H1 (cell line): ENCODE data around the gene KMT2A. TPM values are rescaled to one million over a fixed set of nuclear protein-coding genes. Genes with fewer than 3 reads are reported as not detected.
A peak's percentile ranks its signal among the peaks of the same experiment; 100 is the strongest.

ENCODE experiments used
- CTCF ChIA-PET: fragments of 300-600 bp; sonication (Branson Sonifier 250); formaldehyde crosslinking; loops from one replicate; lab custom pipeline; 2021; ENCODE audit not compliant: partially characterized antibody; lab: Charles Lee
- POLR2A ChIA-PET: fragments of 300-600 bp; sonication (Branson Sonifier 250); formaldehyde crosslinking; loops from one replicate; lab custom pipeline; 2021; ENCODE audit warnings: inconsistent platforms; ENCODE audit not compliant: partially characterized antibody; lab: Charles Lee
- DNase-seq, 2 experiments: peaks; one replicate each; pipeline versions ENCODE4 v3.0.0 to v3.0.0-alpha.2; 2010 to 2022; ENCODE audit warnings: low spot score in 2 of 2, low read depth in 1 of 2, mixed read lengths in 1 of 2
- FAIRE-seq: peaks from 2 replicates; lab custom pipeline; 2011; peaks lifted over from hg19 to GRCh38; lab: Jason Lieb, UNC
- H2AFZ ChIP-seq: 2 replicates; pipeline ENCODE4 v1.8.1; 2012; ENCODE audit warnings: low read length, inconsistent platforms
- H2AK5ac ChIP-seq: 2 replicates; pipeline ENCODE4 v1.6.1; 2013; ENCODE audit warnings: low read depth, low read length
- H2BK120ac ChIP-seq: replicated peaks from 2 replicates; pipeline ENCODE3; 2013; ENCODE audit warnings: low read depth, low read length, inconsistent platforms
- H2BK12ac ChIP-seq: 2 replicates; pipeline ENCODE4 v1.6.1; 2013; ENCODE audit warnings: low read depth, low read length
- H2BK15ac ChIP-seq: 2 replicates; pipeline ENCODE4 v1.6.1; 2013; ENCODE audit warnings: low read length
- H2BK20ac ChIP-seq: 2 replicates; pipeline ENCODE4 v1.6.1; 2013; ENCODE audit warnings: low read length
- H2BK5ac ChIP-seq: 2 replicates; pipeline ENCODE4 v1.6.1; 2013; ENCODE audit warnings: low read depth, low read length
- H3K14ac ChIP-seq: 2 replicates; pipeline ENCODE4 v1.6.1; 2013; ENCODE audit warnings: inconsistent platforms; ENCODE audit not compliant: insufficient read length
- H3K18ac ChIP-seq: 2 replicates; pipeline ENCODE4 v1.6.1; 2013; ENCODE audit warnings: low read length; ENCODE audit errors: extremely low read depth
- H3K23ac ChIP-seq: 2 replicates; pipeline ENCODE4 v1.6.1; 2013; ENCODE audit warnings: inconsistent platforms; ENCODE audit not compliant: insufficient read length
- H3K23me2 ChIP-seq: 2 replicates; pipeline ENCODE4 v1.6.1; 2013; ENCODE audit warnings: low read depth, low read length
- H3K27ac ChIP-seq: 2 replicates; pipeline ENCODE4 v1.6.1; 2011; ENCODE audit warnings: low read depth, low read length, inconsistent platforms
- H3K27me3 ChIP-seq, 4 experiments: replicated peaks in 1 of 4; 1 replicate in 1 of 4; 2 replicates in 3 of 4; pipeline versions ENCODE4 v1.6.1 to v1.8.1; 2011 to 2013; ENCODE audit warnings: low read length in 3 of 4, mild to moderate bottlenecking in 3 of 4, inconsistent platforms in 2 of 4, mixed read lengths in 2 of 4, moderate library complexity in 1 of 4; ENCODE audit not compliant: control insufficient read depth in 3 of 4, insufficient read depth in 3 of 4; ENCODE audit errors: extremely low read depth in 1 of 4
- H3K36me3 ChIP-seq, 4 experiments: 2 replicates each; pipeline versions ENCODE4 v1.6.1 to v1.8.1; 2011 to 2013; ENCODE audit warnings: mild to moderate bottlenecking in 4 of 4, low read length in 3 of 4, moderate library complexity in 2 of 4, control low read depth in 1 of 4, inconsistent platforms in 1 of 4; ENCODE audit not compliant: insufficient read depth in 4 of 4, control insufficient read depth in 2 of 4
- H3K4ac ChIP-seq: replicated peaks from 2 replicates; pipeline ENCODE3; 2013; ENCODE audit warnings: low read length, low read depth, mixed read lengths, inconsistent platforms; ENCODE audit not compliant: insufficient read length
- H3K4me1 ChIP-seq, 4 experiments: replicated peaks in 1 of 4; 1 replicate in 1 of 4; 2 replicates in 3 of 4; pipeline versions ENCODE4 v1.6.1 to v1.8.1; 2011 to 2013; ENCODE audit warnings: low read length in 3 of 4, inconsistent platforms in 2 of 4, mixed read lengths in 1 of 4; ENCODE audit not compliant: insufficient read depth in 4 of 4, control insufficient read depth in 3 of 4
- H3K4me2 ChIP-seq, 2 experiments: 2 replicates each; pipeline versions ENCODE4 v1.6.1 to v1.8.1; 2011 to 2013; ENCODE audit warnings: low read depth in 2 of 2, low read length in 2 of 2, control low read depth in 1 of 2, inconsistent platforms in 1 of 2, mild to moderate bottlenecking in 1 of 2; ENCODE audit not compliant: insufficient read depth in 1 of 2
- H3K4me3 ChIP-seq, 4 experiments: fragments of 200-600, 300-600 bp in 1 of 4; sonication (generic), shearing (Covaris generic), sonication (Bioruptor Twin) in 1 of 4; 2 replicates each; pipeline versions ENCODE4 v1.5.1 to v1.8.1; 2011 to 2016; ENCODE audit warnings: low read length in 4 of 4, low read depth in 3 of 4, control low read depth in 2 of 4, inconsistent platforms in 2 of 4, mild to moderate bottlenecking in 2 of 4, mixed read lengths in 1 of 4, moderate library complexity in 1 of 4; ENCODE audit not compliant: insufficient read depth in 2 of 4; ENCODE audit errors: extremely low read depth in 1 of 4
- H3K56ac ChIP-seq: replicated peaks from 2 replicates; pipeline ENCODE3; 2013; ENCODE audit warnings: low read depth, mild to moderate bottlenecking, mixed read lengths, low read length, inconsistent platforms; ENCODE audit not compliant: insufficient read length
- H3K79me1 ChIP-seq: 2 replicates; pipeline ENCODE4 v1.6.1; 2013; ENCODE audit warnings: low read depth, low read length, control low read depth
- H3K79me2 ChIP-seq, 2 experiments: 2 replicates each; pipeline versions ENCODE4 v1.6.1 to v1.8.1; 2012 to 2013; ENCODE audit warnings: low read length in 2 of 2, mild to moderate bottlenecking in 2 of 2, inconsistent platforms in 1 of 2; ENCODE audit not compliant: insufficient read depth in 2 of 2, control insufficient read depth in 1 of 2
- H3K9ac ChIP-seq, 4 experiments: replicated peaks in 1 of 4; 1 replicate in 1 of 4; 2 replicates in 3 of 4; pipeline versions ENCODE4 v1.6.1 to v1.8.1; 2011 to 2013; ENCODE audit warnings: low read depth in 3 of 4, low read length in 3 of 4, control low read depth in 2 of 4, mild to moderate bottlenecking in 2 of 4, moderate library complexity in 2 of 4, inconsistent platforms in 1 of 4; ENCODE audit errors: extremely low read depth in 1 of 4
- H3K9me3 ChIP-seq, 2 experiments: 2 replicates each; pipeline versions ENCODE4 v1.6.1 to v1.8.1; 2012 to 2013; ENCODE audit warnings: mild to moderate bottlenecking in 2 of 2, moderate library complexity in 2 of 2, control low read depth in 1 of 2, inconsistent platforms in 1 of 2, low read depth in 1 of 2, low read length in 1 of 2, mixed read lengths in 1 of 2; ENCODE audit not compliant: insufficient read depth in 2 of 2
- H4K20me1 ChIP-seq, 2 experiments: replicated peaks in 1 of 2; 2 replicates each; pipeline versions ENCODE3 to v1.8.1; 2011 to 2013; ENCODE audit warnings: inconsistent platforms in 2 of 2, low read length in 2 of 2, mild to moderate bottlenecking in 1 of 2; ENCODE audit not compliant: insufficient read depth in 2 of 2, control insufficient read depth in 1 of 2
- H4K5ac ChIP-seq: 2 replicates; pipeline ENCODE4 v1.6.1; 2013; ENCODE audit warnings: low read length, low read depth, mixed read lengths, inconsistent platforms; ENCODE audit not compliant: insufficient read length
- H4K8ac ChIP-seq: 2 replicates; pipeline ENCODE4 v1.8.0; 2013; ENCODE audit warnings: mild to moderate bottlenecking, moderate library complexity, low read length, inconsistent platforms; ENCODE audit not compliant: insufficient read depth; ENCODE audit errors: extremely low read depth
- H4K91ac ChIP-seq: replicated peaks from 2 replicates; pipeline ENCODE3; 2013; ENCODE audit warnings: low read length, mixed read lengths, inconsistent platforms; ENCODE audit not compliant: insufficient read length
- BACH1 ChIP-seq: IDR thresholded peaks from 2 replicates; pipeline ENCODE4 v1.6.1; 2012; ENCODE audit warnings: low read length, improper control_type of control experiment
- CHD1 ChIP-seq: IDR thresholded peaks from 2 replicates; pipeline ENCODE4 v1.6.1; 2012; ENCODE audit warnings: low read depth, low read length, improper control_type of control experiment
- CHD2 ChIP-seq: IDR thresholded peaks from 2 replicates; pipeline ENCODE4 v1.6.1; 2012; ENCODE audit warnings: low read length, improper control_type of control experiment
- EGR1 ChIP-seq: IDR thresholded peaks from 2 replicates; pipeline ENCODE4 v1.6.1; 2011; ENCODE audit warnings: low read depth, low read length, borderline replicate concordance
- HDAC6 ChIP-seq: IDR thresholded peaks from one replicate; pipeline ENCODE4 v1.7.1; 2012; ENCODE audit warnings: low read depth, mild to moderate bottlenecking, inconsistent platforms, low read length, moderate library complexity
- KDM4A ChIP-seq: IDR thresholded peaks from one replicate; pipeline ENCODE4 v1.7.1; 2012; ENCODE audit warnings: low read depth, mild to moderate bottlenecking, moderate library complexity, low read length, inconsistent platforms; ENCODE audit not compliant: severe bottlenecking
- KDM5A ChIP-seq: fragments of 200-600 bp; IDR thresholded peaks from 2 replicates; pipeline ENCODE4 v1.7.1; 2012; ENCODE audit warnings: mild to moderate bottlenecking, low read length, inconsistent platforms, mixed read lengths
- POLR2AphosphoS5 ChIP-seq: IDR thresholded peaks from 2 replicates; pipeline ENCODE4 v1.6.1; 2011; ENCODE audit warnings: low read depth, low read length
- RNF2 ChIP-seq: fragments of 200-900, 300-1000 bp; sonication (generic); IDR thresholded peaks from 2 replicates; pipeline ENCODE4 v1.7.1; 2016; ENCODE audit warnings: borderline replicate concordance, low read depth, mild to moderate bottlenecking, antibody characterized with exemption, low read length; ENCODE audit not compliant: poor library complexity, severe bottlenecking; ENCODE audit errors: missing control alignments
- TAF7 ChIP-seq: optimal IDR thresholded peaks from 2 replicates; pipeline ENCODE3; 2011; ENCODE audit warnings: low read depth, mild to moderate bottlenecking, inconsistent platforms, low read length, moderate library complexity, borderline replicate concordance
- TEAD4 ChIP-seq: IDR thresholded peaks from 2 replicates; pipeline ENCODE4 v1.6.1; 2012; ENCODE audit warnings: low read depth, low read length, inconsistent platforms, mixed read lengths
- WGBS, 2 experiments: shearing (Covaris generic) in 1 of 2; methylation state at CpG; one replicate each; pipeline versions ENCODE4 v1.1.6 to v1.1.7; 2013 to 2015; ENCODE audit warnings: low lambda C conversion rate in 2 of 2, mixed read lengths in 2 of 2, inconsistent platforms in 1 of 2, low coverage in 1 of 2, missing lambda C conversion rate in 1 of 2; ENCODE audit not compliant: insufficient replicate concordance in 2 of 2, insufficient coverage in 1 of 2, insufficient read length in 1 of 2; ENCODE audit errors: extremely low coverage in 1 of 2, missing lambda C conversion rate in 1 of 2; 5-methylcytosine and 5-hydroxymethylcytosine counted together
- polyA plus RNA-seq, 7 experiments: library from polyadenylated mRNA; depleted of rRNA in 3 of 7; stranded (reverse) in 5 of 7; unstranded in 2 of 7; fragments of >200 nt in 5 of 7; fragments of 200-250 nt in 2 of 7; gene quantifications; 1 replicate in 5 of 7; 2 replicates in 1 of 7; 4 replicates in 1 of 7; pipeline versions ENCODE4 v1.2.1 to v1.2.3, GENCODE V29; 2011 to 2013; ENCODE audit warnings: missing spikeins in 2 of 7, mixed read lengths in 2 of 7
- total RNA-seq: library from RNA; stranded (reverse); fragmentation: NEBNext Ultra II Directional; extraction: Animal tissue kit (Norgen Biotek cat#: 25700); gene quantifications from 2 replicates; pipeline ENCODE4 v1.2.1, GENCODE V29; 2021

Gene KMT2A
- total and polyA plus RNA-seq, 2 of the 8 experiments (the other 6 are each of a cell fraction or from before 2014, with no cell fraction given): 35.9 to 62.1 TPM

DNA sequence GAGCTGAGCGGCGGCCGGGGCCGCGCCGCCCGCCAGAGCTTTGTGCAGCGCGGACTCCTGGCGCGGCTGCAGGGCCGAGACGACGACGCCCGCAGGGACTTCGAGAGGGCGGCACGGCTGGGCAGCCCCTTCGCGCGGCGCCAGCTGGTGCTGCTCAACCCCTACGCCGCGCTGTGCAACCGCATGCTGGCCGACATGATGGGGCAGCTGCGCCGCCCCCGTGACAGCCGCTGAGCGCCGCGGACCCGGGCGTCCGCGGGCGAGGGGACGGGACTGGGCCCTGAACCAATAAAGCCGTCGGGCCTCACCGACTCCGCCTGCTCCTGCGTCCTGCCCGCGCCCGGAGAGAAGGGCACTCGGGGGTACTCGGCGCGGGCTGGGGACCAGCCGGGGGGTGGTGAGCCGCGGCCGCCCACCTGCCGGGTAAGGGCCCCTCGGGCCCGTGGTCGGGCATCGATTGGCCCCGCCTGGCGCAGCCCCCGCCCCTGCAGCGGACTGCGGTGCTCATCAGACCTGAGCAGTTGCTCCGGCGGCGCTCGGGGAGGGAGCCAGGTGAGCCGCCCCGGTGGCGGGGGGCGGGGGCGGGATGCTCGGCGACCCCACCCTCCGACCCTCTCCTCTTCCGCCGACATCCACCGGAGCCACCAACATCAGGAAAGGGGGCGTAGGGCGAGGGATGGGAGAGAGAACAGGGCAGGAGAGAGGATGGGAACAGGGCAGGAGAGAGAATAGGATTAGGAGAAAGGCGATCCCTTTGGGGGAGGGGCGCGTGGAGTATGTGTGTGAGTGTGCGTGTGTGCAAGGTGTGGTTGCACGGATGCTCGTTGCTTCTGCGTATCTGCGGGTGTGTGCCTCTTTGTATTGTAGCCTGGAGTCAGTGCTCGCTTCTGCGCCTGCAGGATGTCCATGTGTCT lies 94.6 kb downstream of the KMT2A start, which contains the start of gene TMEM25:
TMEM25 (plus strand) TSS at position 510 of the 914 bp plus-strand sequence. CDS start 610 bp downstream, outside the sequence.
- peaks cover 0 to 1% of the 10 kb centered on the region in 2 experiments for H4K20me1 ChIP-seq
- H2AK5ac ChIP-seq: no peak within 1 kb of the TSS
- peak within 1 kb of the TSS; percentile 63; the same call in 1 of the 2 replicates for H2AFZ ChIP-seq
- H3K79me1 ChIP-seq: peaks cover 5% of the 10 kb centered on the region; the same call in 1 of the 2 replicates
- peak within 1 kb of the TSS; percentile 58 to 84 (median 70) for H3K9ac ChIP-seq
- no peak within 1 kb of the TSS for H2BK120ac ChIP-seq
- H3K18ac ChIP-seq: peak within 1 kb of the TSS; percentile 89
- peak within 1 kb of the TSS; percentile 83 to 95 (median 94) for H3K4me3 ChIP-seq
- peak within 1 kb of the TSS; percentile 72 to 97 for H3K4me2 ChIP-seq
- no peak within 1 kb of the TSS; the same call in 1 of the 2 replicates for H3K27ac ChIP-seq
- peak within 1 kb of the TSS; percentile 97; the same call in 1 of the 2 replicates for H2BK15ac ChIP-seq
- no peaks in the 10 kb centered on the region; a peak in 1 of 8 replicates for H3K36me3 ChIP-seq
- H2BK20ac ChIP-seq: no peak within 1 kb of the TSS
- H3K14ac ChIP-seq: no peak within 1 kb of the TSS
- no peaks in the 10 kb centered on the region for H3K9me3 ChIP-seq
- H3K56ac ChIP-seq: no peak within 1 kb of the TSS
- FAIRE-seq (no peak), DNase-seq (peak in 1 of 2 experiments; percentile 90)
- H3K4ac ChIP-seq: peak within 1 kb of the TSS; percentile 4
- POLR2A ChIA-PET: interaction anchor here (1.2 to 2.1 kb wide), 5 partner anchors 9 to 115 kb away, joined by 3 to 7 read pairs (median 4); partner anchors contain the start of gene ARCN1
- H3K23ac ChIP-seq: no peak within 1 kb of the TSS
- CTCF ChIA-PET: interaction anchor here (1.2 kb wide), 1 partner anchor 9 kb away, joined by 3 read pairs; no protein-coding TSS in a partner anchor
- H3K23me2 ChIP-seq: peaks cover 8% of the 10 kb centered on the region
- peak within 1 kb of the TSS; percentile 60; the same call in 1 of the 2 replicates for H2BK12ac ChIP-seq
- peaks cover 0 to 14% (median 8%) of the 10 kb centered on the region in 4 experiments; a peak in 5 of 7 replicates for H3K4me1 ChIP-seq
- H3K27me3 ChIP-seq: no peaks in the 10 kb centered on the region; a peak in 2 of 7 replicates
- H4K91ac ChIP-seq: peak within 1 kb of the TSS; percentile 75
- no peak within 1 kb of the TSS for H4K5ac ChIP-seq
- H2BK5ac ChIP-seq: peak within 1 kb of the TSS; percentile 85
- 2% methylated on average over 63 of the region's 94 CpGs; no CpG with 5 or more reads in 1 of the 2 experiments for WGBS, 2 experiments
- no peaks in the 10 kb centered on the region for H3K79me2 ChIP-seq
- H4K8ac ChIP-seq: no peak within 1 kb of the TSS; the same call in 1 of the 2 replicates
- TF ChIP-seq BACH1 (no peak), POLR2AphosphoS5 (no peak), RNF2 (no peak), CHD2 (no peak), EGR1 (peak; percentile 85), KDM5A (peak; percentile 58; the same call in 1 of the 2 replicates), CHD1 (no peak), HDAC6 (no peak), KDM4A (peak; percentile 99), TAF7 (peak; percentile 49), TEAD4 (0 out of 2 replicates have a peak, but pooled peaks have one; percentile 23)
